Mucosa of rectum (tissue), 2 donors: ENCODE measurements around the gene MAP2K2.

Experiments used
- H3K27ac ChIP-seq, 2 donors: one replicate each; pipeline ENCODE4 v1.7.0; 2013; ENCODE audit warnings: inconsistent platforms in 2 of 2, low read depth in 2 of 2, low read length in 2 of 2
- H3K27me3 ChIP-seq, 2 donors: one replicate each; pipeline ENCODE4 v1.7.0; 2013; ENCODE audit warnings: low read length in 2 of 2; ENCODE audit not compliant: control insufficient read depth in 2 of 2, insufficient read depth in 2 of 2
- H3K36me3 ChIP-seq, 2 donors: one replicate each; pipeline ENCODE4 v1.7.0; 2013; ENCODE audit warnings: low read length in 2 of 2; ENCODE audit not compliant: control insufficient read depth in 2 of 2, insufficient read depth in 2 of 2
- H3K4me1 ChIP-seq, 2 donors: one replicate each; pipeline ENCODE4 v1.7.0; 2013; ENCODE audit warnings: low read length in 2 of 2, mild to moderate bottlenecking in 1 of 2; ENCODE audit not compliant: control insufficient read depth in 2 of 2, insufficient read depth in 2 of 2
- H3K4me3 ChIP-seq, 2 donors: one replicate each; pipeline ENCODE4 v1.7.0; 2013; ENCODE audit warnings: low read length in 2 of 2
- H3K9ac ChIP-seq, 2 donors: one replicate each; pipeline ENCODE4 v1.7.0; 2013; ENCODE audit warnings: low read length in 2 of 2, low read depth in 1 of 2, mild to moderate bottlenecking in 1 of 2
- H3K9me3 ChIP-seq, 2 donors: one replicate each; pipeline ENCODE4 v1.7.0; 2013; ENCODE audit warnings: low read length in 2 of 2; ENCODE audit not compliant: control insufficient read depth in 2 of 2
- donor health status: healthy.
- donor health status: Normal muscosa, but diverticular disease.

The MAP2K2 gene

GRCh38 chr19:4081441-4082129 lies 42.3 kb downstream of the MAP2K2 start:
- no peaks in the 10 kb centered on the region for H3K36me3 ChIP-seq
- no peak overlapping the region for H3K4me3 ChIP-seq
- no peak overlapping the region for H3K9ac ChIP-seq
- H3K9me3 ChIP-seq: no peaks in the 10 kb centered on the region
- H3K27ac ChIP-seq: peak overlapping the region in 1 of 2 donors; percentile 52
- no peaks in the 10 kb centered on the region for H3K27me3 ChIP-seq
- H3K4me1 ChIP-seq: peaks cover 25 to 39% of the 10 kb centered on the region in 2 donors

- H3K27ac ChIP-seq: no peak overlapping the region
- H3K4me3 ChIP-seq: no peak overlapping the region
- H3K27me3 ChIP-seq: no peaks in the 10 kb centered on the region
- no peaks in the 10 kb centered on the region for H3K9me3 ChIP-seq
- peaks cover 20 to 34% of the 10 kb centered on the region in 2 donors for H3K4me1 ChIP-seq
- H3K36me3 ChIP-seq: no peaks in the 10 kb centered on the region
- H3K9ac ChIP-seq: no peak overlapping the region
Measured at GRCh38 chr19:4080473-4080872, 43.4 kb downstream of the MAP2K2 start.

- Histone ChIP-seq H3K9ac (peak overlapping the region; percentile 63 to 68), H3K4me3 (peak overlapping the region; percentile 72 to 73), H3K4me1 (peaks cover 9 to 21% of the 10 kb centered on the region in 2 donors), H3K36me3 (no peaks in the 10 kb centered on the region), H3K27ac (peak overlapping the region; percentile 91 to 95), H3K9me3 (no peaks in the 10 kb centered on the region), H3K27me3 (no peaks in the 10 kb centered on the region)
Measured at GRCh38 chr19:4077800-4078684, 45.9 kb downstream of the MAP2K2 start.

GRCh38 chr19:4077007-4077374 lies 46.9 kb downstream of the MAP2K2 start:
- no peak overlapping the region for H3K4me3 ChIP-seq

GRCh38 chr19:4075373-4075772 lies 48.5 kb downstream of the MAP2K2 start:
- Histone ChIP-seq H3K9ac (no peak overlapping the region), H3K27me3 (no peaks in the 10 kb centered on the region), H3K27ac (no peak overlapping the region), H3K9me3 (no peaks in the 10 kb centered on the region), H3K36me3 (no peaks in the 10 kb centered on the region), H3K4me3 (no peak overlapping the region), H3K4me1 (peaks cover 9 to 19% of the 10 kb centered on the region in 2 donors)

More at GRCh38 chr19:4077007-4077374, 46.9 kb downstream of the MAP2K2 start:
- H3K4me1 ChIP-seq: peaks cover 9 to 21% of the 10 kb centered on the region in 2 donors
- no peaks in the 10 kb centered on the region for H3K9me3 ChIP-seq
- no peaks in the 10 kb centered on the region for H3K36me3 ChIP-seq
- H3K27me3 ChIP-seq: no peaks in the 10 kb centered on the region
- H3K27ac ChIP-seq: peak overlapping the region; percentile 91 to 95
- no peak overlapping the region for H3K9ac ChIP-seq

GRCh38 chr19:4071610-4072009 lies 52.3 kb downstream of the MAP2K2 start:
- Histone ChIP-seq H3K9me3 (no peaks in the 10 kb centered on the region), H3K4me1 (peaks cover 8 to 11% of the 10 kb centered on the region in 2 donors), H3K27ac (no peak overlapping the region), H3K9ac (no peak overlapping the region), H3K4me3 (no peak overlapping the region), H3K36me3 (no peaks in the 10 kb centered on the region), H3K27me3 (no peaks in the 10 kb centered on the region)

GRCh38 chr19:4069331-4069959 lies 54.5 kb downstream of the MAP2K2 start:
- no peaks in the 10 kb centered on the region for H3K27me3 ChIP-seq
- no peaks in the 10 kb centered on the region for H3K36me3 ChIP-seq
- H3K27ac ChIP-seq: no peak overlapping the region
- no peaks in the 10 kb centered on the region for H3K9me3 ChIP-seq
- peaks cover 9 to 11% of the 10 kb centered on the region in 2 donors for H3K4me1 ChIP-seq
- no peak overlapping the region for H3K4me3 ChIP-seq
- H3K9ac ChIP-seq: no peak overlapping the region

GRCh38 chr19:4068047-4068966 lies 55.6 kb downstream of the MAP2K2 start:
- Histone ChIP-seq H3K27me3 (no peaks in the 10 kb centered on the region), H3K4me1 (peaks cover 17% of the 10 kb centered on the region in 2 donors), H3K36me3 (no peaks in the 10 kb centered on the region), H3K9me3 (no peaks in the 10 kb centered on the region), H3K9ac (peak overlapping the region; percentile 75 to 81), H3K4me3 (peak overlapping the region; percentile 62 to 71), H3K27ac (peak overlapping the region; percentile 97)

- no peaks in the 10 kb centered on the region for H3K27me3 ChIP-seq
- H3K27ac ChIP-seq: peak overlapping the region; percentile 97
- H3K4me1 ChIP-seq: peaks cover 25% of the 10 kb centered on the region in 2 donors
- no peaks in the 10 kb centered on the region for H3K9me3 ChIP-seq
- peak overlapping the region; percentile 75 to 81 for H3K9ac ChIP-seq
- H3K36me3 ChIP-seq: peaks cover 0 to under 1% of the 10 kb centered on the region in 2 donors
- H3K4me3 ChIP-seq: peak overlapping the region; percentile 62 to 71
Measured at GRCh38 chr19:4067396-4068046, 56.4 kb downstream of the MAP2K2 start.
